GM19240 (cell line): ENCODE data around the gene C2CD2.
A peak's percentile ranks its signal among the peaks of the same experiment; 100 is the strongest.

Experiments used
- DNase-seq: peaks from one replicate; pipeline ENCODE4 v3.0.0; 2011; ENCODE audit warnings: low spot score; ENCODE audit not compliant: insufficient read length

The C2CD2 gene

GRCh38 chr21:41933313-41934079, 20.3 kb downstream of the C2CD2 start:
- DNase-seq, result no peak

GRCh38 chr21:41932576-41933312, 21.1 kb downstream of the C2CD2 start:
- DNase-seq, result no peak

GRCh38 chr21:41932191-41932575, 21.6 kb downstream of the C2CD2 start:
- no peak for DNase-seq

- no peak for DNase-seq
Observed at GRCh38 chr21:41931041-41931451, 22.8 kb downstream of the C2CD2 start.

GRCh38 chr21:41929248-41929647, 24.6 kb downstream of the C2CD2 start:
- no peak for DNase-seq

- DNase-seq, result peak; percentile 51
Observed at GRCh38 chr21:41928621-41929220, 25.1 kb downstream of the C2CD2 start.

- DNase-seq, result no peak
Observed at GRCh38 chr21:41927727-41928409, 25.9 kb downstream of the C2CD2 start.

GRCh38 chr21:41926807-41927171, 27.0 kb downstream of the C2CD2 start:
- no peak for DNase-seq

GRCh38 chr21:41926117-41926806, 27.6 kb downstream of the C2CD2 start:
- peak; percentile 58 for DNase-seq

GRCh38 chr21:41925767-41926116, 28.1 kb downstream of the C2CD2 start:
- no peak for DNase-seq

GRCh38 chr21:41924368-41924754, 29.5 kb downstream of the C2CD2 start:
- no peak for DNase-seq

GRCh38 chr21:41923631-41924367, 30.0 kb downstream of the C2CD2 start:
- DNase-seq, result no peak

GRCh38 chr21:41923186-41923585, 30.6 kb downstream of the C2CD2 start:
- no peak for DNase-seq

GRCh38 chr21:41921021-41921420, 32.8 kb downstream of the C2CD2 start:
- DNase-seq, result no peak

GRCh38 chr21:41920476-41920875, 33.3 kb downstream of the C2CD2 start:
- no peak for DNase-seq

GRCh38 chr21:41919666-41920398, 34.0 kb downstream of the C2CD2 start:
- no peak for DNase-seq

GRCh38 chr21:41918561-41919358, 35.1 kb downstream of the C2CD2 start:
- no peak for DNase-seq

- no peak for DNase-seq
Observed at GRCh38 chr21:41917531-41917930, 36.3 kb downstream of the C2CD2 start.

- DNase-seq, result no peak
Observed at GRCh38 chr21:41916888-41917433, 36.9 kb downstream of the C2CD2 start.
